B cell (primary cell): ENCODE measurements around the gene TLK2.

Experiments used
- EZH2 ChIP-seq: IDR thresholded peaks from 2 replicates; pipeline ENCODE4 v1.6.1; 2012; ENCODE audit warnings: borderline replicate concordance, low read depth, mild to moderate bottlenecking, moderate library complexity, low read length; ENCODE audit not compliant: insufficient read depth, poor library complexity, severe bottlenecking
- TF ChIP-seq, protein P1 (sequence below): fragments of 200-600 bp; IDR thresholded peaks from one replicate; pipeline ENCODE4 v1.8.0; 2022; ENCODE audit warnings: antibody characterized with exemption, mild to moderate bottlenecking

DNA sequence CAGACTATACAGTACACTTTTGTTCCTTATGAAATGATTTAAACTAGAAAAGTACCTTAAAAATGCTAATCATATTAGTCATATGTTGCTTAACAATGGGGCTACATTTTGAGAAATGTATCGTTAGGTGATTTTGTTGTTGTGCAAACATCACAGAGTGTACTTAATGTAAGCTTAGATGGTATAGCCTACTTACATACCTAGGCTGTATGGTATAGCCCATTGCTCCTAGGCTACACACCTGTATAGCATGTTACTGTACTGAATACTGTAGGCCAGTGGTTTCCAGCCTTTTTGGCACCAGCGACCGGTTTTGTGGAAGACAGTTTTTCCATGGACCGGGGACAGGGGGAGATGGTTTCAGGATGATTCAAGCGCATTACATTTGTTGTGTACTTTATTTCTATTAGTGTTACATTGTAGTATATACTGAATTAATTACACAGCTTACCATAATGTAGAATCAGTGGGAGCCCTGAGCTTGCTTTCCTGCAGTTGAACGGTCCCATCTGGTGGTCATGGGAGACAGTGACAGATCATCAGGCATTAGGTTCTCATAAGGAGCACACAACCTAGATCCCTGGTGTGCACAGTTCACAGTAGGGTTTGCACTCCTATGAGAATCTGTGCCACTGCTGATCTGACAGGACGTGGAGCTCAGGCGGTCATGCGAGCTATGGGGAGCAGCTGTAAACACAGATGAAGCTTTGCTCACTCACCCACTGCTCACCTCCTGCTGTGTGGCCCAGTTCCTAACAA is 113.9 kb downstream of the TLK2 start:
- TF ChIP-seq, protein P1, sequence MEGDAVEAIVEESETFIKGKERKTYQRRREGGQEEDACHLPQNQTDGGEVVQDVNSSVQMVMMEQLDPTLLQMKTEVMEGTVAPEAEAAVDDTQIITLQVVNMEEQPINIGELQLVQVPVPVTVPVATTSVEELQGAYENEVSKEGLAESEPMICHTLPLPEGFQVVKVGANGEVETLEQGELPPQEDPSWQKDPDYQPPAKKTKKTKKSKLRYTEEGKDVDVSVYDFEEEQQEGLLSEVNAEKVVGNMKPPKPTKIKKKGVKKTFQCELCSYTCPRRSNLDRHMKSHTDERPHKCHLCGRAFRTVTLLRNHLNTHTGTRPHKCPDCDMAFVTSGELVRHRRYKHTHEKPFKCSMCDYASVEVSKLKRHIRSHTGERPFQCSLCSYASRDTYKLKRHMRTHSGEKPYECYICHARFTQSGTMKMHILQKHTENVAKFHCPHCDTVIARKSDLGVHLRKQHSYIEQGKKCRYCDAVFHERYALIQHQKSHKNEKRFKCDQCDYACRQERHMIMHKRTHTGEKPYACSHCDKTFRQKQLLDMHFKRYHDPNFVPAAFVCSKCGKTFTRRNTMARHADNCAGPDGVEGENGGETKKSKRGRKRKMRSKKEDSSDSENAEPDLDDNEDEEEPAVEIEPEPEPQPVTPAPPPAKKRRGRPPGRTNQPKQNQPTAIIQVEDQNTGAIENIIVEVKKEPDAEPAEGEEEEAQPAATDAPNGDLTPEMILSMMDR: no peak
- no peak for TF ChIP-seq EZH2
